Smooth muscle cell (in vitro differentiated cells): ENCODE measurements around the gene C11orf97. TPM values are rescaled to one million over a fixed set of nuclear protein-coding genes. Genes with fewer than 3 reads are reported as not detected.

Experiments
- DNase-seq: peaks from one replicate; lab custom pipeline; 2025; ENCODE audit not compliant: unreplicated experiment; lab: John Stamatoyannopoulos, UW
- H2AFZ ChIP-seq: fragments of 200-600 bp; sonication (generic); 2 replicates; pipeline ENCODE4 v1.6.0; 2016; ENCODE audit warnings: antibody characterized with exemption, low read depth, mild to moderate bottlenecking
- H3F3A ChIP-seq: fragments of 200-600 bp; sonication (generic); 2 replicates; pipeline ENCODE4 v1.6.0; 2017; ENCODE audit warnings: antibody characterized with exemption, low read depth
- H3K27ac ChIP-seq: fragments of 200-600 bp; sonication (generic); 2 replicates; pipeline ENCODE4 v1.5.1; 2016; ENCODE audit warnings: low read depth, mild to moderate bottlenecking
- H3K27me3 ChIP-seq: fragments of 200-600 bp; sonication (generic); 2 replicates; pipeline ENCODE4 v1.6.1; 2016; ENCODE audit warnings: low read depth, mild to moderate bottlenecking
- H3K36me3 ChIP-seq: fragments of 200-600 bp; sonication (generic); 2 replicates; pipeline ENCODE4 v1.5.1; 2016; ENCODE audit warnings: low read depth
- H3K4me1 ChIP-seq: fragments of 200-600 bp; sonication (generic); 2 replicates; pipeline ENCODE4 v1.5.1; 2016; ENCODE audit warnings: low read depth
- H3K4me2 ChIP-seq: fragments of 200-600 bp; sonication (generic); 2 replicates; pipeline ENCODE4 v1.6.0; 2016; ENCODE audit warnings: mild to moderate bottlenecking
- H3K4me3 ChIP-seq: fragments of 200-600 bp; sonication (generic); 2 replicates; pipeline ENCODE4 v1.5.1; 2016; ENCODE audit warnings: mild to moderate bottlenecking
- H3K79me2 ChIP-seq: fragments of 200-600 bp; sonication (generic); 2 replicates; pipeline ENCODE4 v1.6.0; 2016; ENCODE audit warnings: low read depth, mild to moderate bottlenecking
- H3K9ac ChIP-seq: fragments of 200-600 bp; sonication (generic); 2 replicates; pipeline ENCODE4 v1.6.0; 2016; ENCODE audit warnings: low read depth
- H3K9me3 ChIP-seq: fragments of 200-600 bp; sonication (generic); replicated peaks from 2 replicates; pipeline ENCODE4 v1.5.1; 2016; ENCODE audit warnings: low read depth
- H4K20me1 ChIP-seq: fragments of 200-600 bp; sonication (generic); 2 replicates; pipeline ENCODE4 v1.6.0; 2016; ENCODE audit warnings: low read depth
- CTCF ChIP-seq: fragments of 200-600 bp; sonication (generic); IDR thresholded peaks from 2 replicates; pipeline ENCODE4 v1.5.1; 2017; ENCODE audit warnings: borderline replicate concordance, mild to moderate bottlenecking, antibody characterized with exemption; ENCODE audit not compliant: insufficient read depth, poor library complexity, severe bottlenecking
- WGBS: methylation state at CpG from one replicate; pipeline ENCODE4 v1.1.7; 2016; ENCODE audit warnings: low lambda C conversion rate; 5-methylcytosine and 5-hydroxymethylcytosine counted together
- polyA plus RNA-seq: library from polyadenylated mRNA; unstranded; fragments of >200 nt; fragmentation: Nextera tagmentation; extraction: Ambion mirVana; gene quantifications from 2 replicates; pipeline ENCODE4 v1.2.1, GENCODE V29; 2016
- total RNA-seq: library from RNA; depleted of rRNA; stranded (reverse); fragments of >200 nt; gene quantifications from 2 replicates; pipeline ENCODE4 v1.2.3, GENCODE V29; 2014

C11orf97 gene
- total RNA-seq (not detected in 2 replicates), polyA plus RNA-seq (not detected in 2 replicates)

GRCh38 chr11:94511932-94512781 is at the start of gene C11orf97:
C11orf97 (plus strand) TSS chr11:94512461; CDS start chr11:94512529, 68 bp downstream.
- Histone ChIP-seq H3K79me2 (no peaks in the 10 kb centered on the region), H3K4me3 (peak within 1 kb of the TSS; percentile 56), H3K27ac (no peak within 1 kb of the TSS), H3K27me3 (peaks cover 28% of the 10 kb centered on the region), H3K9me3 (no peaks in the 10 kb centered on the region), H3K9ac (no peak within 1 kb of the TSS), H3K4me2 (peak within 1 kb of the TSS; percentile 89), H3F3A (no peaks in the 10 kb centered on the region), H4K20me1 (no peaks in the 10 kb centered on the region), H3K36me3 (no peaks in the 10 kb centered on the region), H3K4me1 (no peaks in the 10 kb centered on the region), H2AFZ (peak within 1 kb of the TSS; percentile 81)
- DNase-seq = peak; percentile 10
- WGBS = 20% methylated on average over 38 of the region's 53 CpGs
- no peak for TF ChIP-seq CTCF

GRCh38 chr11:94469416-94469815 is 42.8 kb upstream of the C11orf97 start:
- no peaks in the 10 kb centered on the region for H3F3A ChIP-seq
- H3K27ac ChIP-seq = no peak overlapping the region
- H4K20me1 ChIP-seq = no peaks in the 10 kb centered on the region
- no peaks in the 10 kb centered on the region for H3K27me3 ChIP-seq
- no peak overlapping the region for H2AFZ ChIP-seq
- WGBS = 88% methylated on average over 2 of the region's 2 CpGs
- no peaks in the 10 kb centered on the region for H3K4me1 ChIP-seq
- H3K9ac ChIP-seq = no peak overlapping the region
- H3K4me2 ChIP-seq = no peak overlapping the region
- no peak overlapping the region for H3K4me3 ChIP-seq
- H3K79me2 ChIP-seq = no peaks in the 10 kb centered on the region
- TF ChIP-seq CTCF = no peak
- H3K9me3 ChIP-seq = no peaks in the 10 kb centered on the region
- H3K36me3 ChIP-seq = no peaks in the 10 kb centered on the region
- no peak for DNase-seq

GRCh38 chr11:94472916-94473799 is 39.1 kb upstream of the C11orf97 start:
- Histone ChIP-seq H3K4me2 (no peak overlapping the region), H3K79me2 (no peaks in the 10 kb centered on the region)
- 97% methylated on average over 3 of the region's 3 CpGs for WGBS

More at GRCh38 chr11:94472916-94473799, 39.1 kb upstream of the C11orf97 start:
- no peak overlapping the region for H3K4me3 ChIP-seq
- H2AFZ ChIP-seq = no peak overlapping the region
- H3K27me3 ChIP-seq = no peaks in the 10 kb centered on the region
- no peak for TF ChIP-seq CTCF
- DNase-seq = no peak
- H4K20me1 ChIP-seq = no peaks in the 10 kb centered on the region
- H3K4me1 ChIP-seq = no peaks in the 10 kb centered on the region
- H3K36me3 ChIP-seq = no peaks in the 10 kb centered on the region
- H3K9ac ChIP-seq = no peak overlapping the region
- no peaks in the 10 kb centered on the region for H3F3A ChIP-seq
- no peaks in the 10 kb centered on the region for H3K9me3 ChIP-seq
- H3K27ac ChIP-seq = no peak overlapping the region
